Mesodermal cell (in vitro differentiated cells): ENCODE measurements around the gene FAAP24.
"Not testable (repeated sequence)": the region's sequence is repeated elsewhere in the genome, so short reads cannot be mapped to it uniquely, and the experiment has no call there.

Experiments used
- H3K27ac ChIP-seq: 2 replicates; pipeline ENCODE4 v1.7.0; 2013; ENCODE audit warnings: mild to moderate bottlenecking, low read depth, low read length, moderate library complexity; ENCODE audit not compliant: severe bottlenecking
- H3K36me3 ChIP-seq: 2 replicates; pipeline ENCODE4 v1.7.1; 2013; ENCODE audit warnings: mild to moderate bottlenecking, low read length, moderate library complexity; ENCODE audit not compliant: control insufficient read depth, insufficient read depth
- H3K4me1 ChIP-seq: one replicate; pipeline ENCODE4 v1.7.1; 2013; ENCODE audit warnings: mild to moderate bottlenecking, low read length; ENCODE audit not compliant: insufficient read depth, control insufficient read depth, poor library complexity, severe bottlenecking
- H3K4me3 ChIP-seq: 2 replicates; pipeline ENCODE4 v1.7.0; 2013; ENCODE audit warnings: low read length, control low read depth, mild to moderate bottlenecking; ENCODE audit not compliant: insufficient read depth, poor library complexity, severe bottlenecking; ENCODE audit errors: extremely low read depth
- H3K9me3 ChIP-seq: 2 replicates; pipeline ENCODE4 v1.7.1; 2013; ENCODE audit warnings: mild to moderate bottlenecking, low read length, moderate library complexity; ENCODE audit not compliant: control insufficient read depth
- WGBS, 2 experiments: methylation state at CpG; one replicate each; pipeline ENCODE4 v1.1.5; 2013; ENCODE audit warnings: missing lambda C conversion rate in 2 of 2; ENCODE audit not compliant: insufficient coverage in 2 of 2; 5-methylcytosine and 5-hydroxymethylcytosine counted together

FAAP24 gene

GRCh38 chr19:33025468-33026238 lies 53.6 kb downstream of the FAAP24 start:
- not testable (repeated sequence) for H3K4me3 ChIP-seq, H3K4me1 ChIP-seq, H3K27ac ChIP-seq, H3K36me3 ChIP-seq
- H3K9me3 ChIP-seq = peaks cover 11% of the 10 kb centered on the region
- WGBS, 2 experiments = 91 to 100% methylated on average over 5 of the region's 12 CpGs

GRCh38 chr19:33026602-33027001 lies 54.6 kb downstream of the FAAP24 start:
- not testable (repeated sequence) for H3K4me3 ChIP-seq, H3K27ac ChIP-seq, H3K4me1 ChIP-seq, H3K36me3 ChIP-seq
- H3K9me3 ChIP-seq = peaks cover 11% of the 10 kb centered on the region
- 88 to 100% methylated on average over 2 to 3 of the region's 5 CpGs for WGBS, 2 experiments
